IPS-15b (cell line): ENCODE measurements around the gene DTNB.

Experiments used
- H3K27me3 ChIP-seq: one replicate; pipeline ENCODE4 v1.6.1; 2013; ENCODE audit warnings: low read length; ENCODE audit not compliant: control insufficient read depth, insufficient read depth
- H3K36me3 ChIP-seq: one replicate; pipeline ENCODE4 v1.6.1; 2013; ENCODE audit warnings: low read length; ENCODE audit not compliant: control insufficient read depth, insufficient read depth
- H3K4me1 ChIP-seq: one replicate; pipeline ENCODE4 v1.6.1; 2013; ENCODE audit warnings: mild to moderate bottlenecking, low read length; ENCODE audit not compliant: control insufficient read depth, insufficient read depth
- H3K4me3 ChIP-seq: one replicate; pipeline ENCODE4 v1.5.1; 2013; ENCODE audit warnings: low read depth, low read length
- H3K9ac ChIP-seq: one replicate; pipeline ENCODE4 v1.6.1; 2013; ENCODE audit warnings: low read depth, mild to moderate bottlenecking, low read length
- H3K9me3 ChIP-seq: one replicate; pipeline ENCODE4 v1.6.1; 2013; ENCODE audit warnings: mild to moderate bottlenecking, low read length; ENCODE audit not compliant: control insufficient read depth, insufficient read depth

DTNB gene

GRCh38 chr2:25366629-25367028 lies 306.7 kb downstream of the DTNB start:
- Histone ChIP-seq H3K4me3 (no peak overlapping the region), H3K27me3 (peaks cover 16% of the 10 kb centered on the region), H3K9me3 (no peaks in the 10 kb centered on the region), H3K9ac (no peak overlapping the region), H3K4me1 (peaks cover 5% of the 10 kb centered on the region), H3K36me3 (no peaks in the 10 kb centered on the region)

GRCh38 chr2:25365241-25365640 lies 308.1 kb downstream of the DTNB start:
- Histone ChIP-seq H3K4me3 (no peak overlapping the region), H3K27me3 (peaks cover 22% of the 10 kb centered on the region), H3K4me1 (peaks cover 6% of the 10 kb centered on the region), H3K9ac (no peak overlapping the region), H3K9me3 (no peaks in the 10 kb centered on the region), H3K36me3 (no peaks in the 10 kb centered on the region)

GRCh38 chr2:25363733-25364132 lies 309.6 kb downstream of the DTNB start:
- Histone ChIP-seq H3K9ac (no peak overlapping the region), H3K27me3 (peaks cover 24% of the 10 kb centered on the region), H3K36me3 (no peaks in the 10 kb centered on the region), H3K4me1 (peaks cover 6% of the 10 kb centered on the region), H3K4me3 (no peak overlapping the region), H3K9me3 (no peaks in the 10 kb centered on the region)

GRCh38 chr2:25362434-25363145 lies 310.8 kb downstream of the DTNB start:
- Histone ChIP-seq H3K4me3 (peak overlapping the region; percentile 2), H3K9ac (no peak overlapping the region), H3K27me3 (peaks cover 24% of the 10 kb centered on the region), H3K9me3 (no peaks in the 10 kb centered on the region), H3K36me3 (no peaks in the 10 kb centered on the region), H3K4me1 (peaks cover 6% of the 10 kb centered on the region)

GRCh38 chr2:25362049-25362433 lies 311.3 kb downstream of the DTNB start:
- H3K4me1 ChIP-seq: peaks cover 6% of the 10 kb centered on the region
- H3K27me3 ChIP-seq: peaks cover 24% of the 10 kb centered on the region
- no peaks in the 10 kb centered on the region for H3K9me3 ChIP-seq
- no peaks in the 10 kb centered on the region for H3K36me3 ChIP-seq
- no peak overlapping the region for H3K9ac ChIP-seq
- no peak overlapping the region for H3K4me3 ChIP-seq

- Histone ChIP-seq H3K9me3 (no peaks in the 10 kb centered on the region), H3K9ac (no peak overlapping the region), H3K4me3 (peak overlapping the region; percentile 41), H3K4me1 (peaks cover 6% of the 10 kb centered on the region), H3K27me3 (peaks cover 24% of the 10 kb centered on the region), H3K36me3 (no peaks in the 10 kb centered on the region)
Measured at GRCh38 chr2:25361261-25362048, 311.9 kb downstream of the DTNB start.

GRCh38 chr2:25358836-25359235 lies 314.5 kb downstream of the DTNB start:
- no peak overlapping the region for H3K9ac ChIP-seq
- no peak overlapping the region for H3K4me3 ChIP-seq
- H3K27me3 ChIP-seq: peaks cover 22% of the 10 kb centered on the region
- peaks cover 6% of the 10 kb centered on the region for H3K4me1 ChIP-seq
- no peaks in the 10 kb centered on the region for H3K9me3 ChIP-seq
- no peaks in the 10 kb centered on the region for H3K36me3 ChIP-seq

GRCh38 chr2:25358249-25358815 lies 315.0 kb downstream of the DTNB start:
- Histone ChIP-seq H3K9me3 (no peaks in the 10 kb centered on the region), H3K9ac (no peak overlapping the region), H3K36me3 (no peaks in the 10 kb centered on the region), H3K4me3 (no peak overlapping the region), H3K4me1 (peaks cover 6% of the 10 kb centered on the region), H3K27me3 (peaks cover 19% of the 10 kb centered on the region)

GRCh38 chr2:25356088-25356487 lies 317.3 kb downstream of the DTNB start:
- H3K36me3 ChIP-seq: no peaks in the 10 kb centered on the region
- no peaks in the 10 kb centered on the region for H3K9me3 ChIP-seq
- H3K27me3 ChIP-seq: peaks cover 3% of the 10 kb centered on the region
- no peaks in the 10 kb centered on the region for H3K4me1 ChIP-seq
- no peak overlapping the region for H3K9ac ChIP-seq
- H3K4me3 ChIP-seq: no peak overlapping the region

- H3K27me3 ChIP-seq: peaks cover 2% of the 10 kb centered on the region
- no peaks in the 10 kb centered on the region for H3K4me1 ChIP-seq
- H3K9ac ChIP-seq: no peak overlapping the region
- no peak overlapping the region for H3K4me3 ChIP-seq
- no peaks in the 10 kb centered on the region for H3K9me3 ChIP-seq
- no peaks in the 10 kb centered on the region for H3K36me3 ChIP-seq
Measured at GRCh38 chr2:25355270-25355669, 318.1 kb downstream of the DTNB start.

- Histone ChIP-seq H3K9me3 (no peaks in the 10 kb centered on the region), H3K4me1 (no peaks in the 10 kb centered on the region), H3K9ac (no peak overlapping the region), H3K36me3 (no peaks in the 10 kb centered on the region), H3K27me3 (no peaks in the 10 kb centered on the region), H3K4me3 (no peak overlapping the region)
Measured at GRCh38 chr2:25354116-25354515, 319.3 kb downstream of the DTNB start.

- Histone ChIP-seq H3K36me3 (no peaks in the 10 kb centered on the region), H3K4me3 (no peak overlapping the region), H3K9me3 (no peaks in the 10 kb centered on the region), H3K4me1 (no peaks in the 10 kb centered on the region), H3K27me3 (peaks cover 7% of the 10 kb centered on the region), H3K9ac (no peak overlapping the region)
Measured at GRCh38 chr2:25349397-25349796, 324.0 kb downstream of the DTNB start.
